DMS53 treated with DMSO at 0.1 percent for 48 hours (cell line): Measurements from ENCODE around the gene LCE2D.
A peak's percentile ranks its signal among the peaks of the same experiment; 100 is the strongest.
"Not testable (repeated sequence)": the region's sequence is repeated elsewhere in the genome, so short reads cannot be mapped to it uniquely, and the experiment has no call there.

Source experiments
- DNase-seq: peaks from one replicate; lab custom pipeline; 2025; ENCODE audit not compliant: unreplicated experiment; lab: John Stamatoyannopoulos, UW

LCE2D gene

GRCh38 chr1:152663098-152663497 lies at the start of gene LCE2D:
Gene LCE2D (plus strand): TSS chr1:152663380. CDS start chr1:152664106, 726 bp downstream.
- no peak for DNase-seq

- no peak for DNase-seq
These were observed 49.7 kb upstream of the LCE2D start, which contains the start of gene LCE3B for GRCh38 chr1:152613511-152613910. Gene LCE3B (plus strand): TSS chr1:152613811. CDS start chr1:152613811, 0 bp downstream.

GRCh38 chr1:152621993-152622392 lies 41.2 kb upstream of the LCE2D start:
- no peak for DNase-seq

GRCh38 chr1:152622803-152623202 lies 40.4 kb upstream of the LCE2D start, which contains the start of gene LCE3A:
Gene LCE3A (minus strand): TSS chr1:152623103. CDS start chr1:152623103, 0 bp downstream.
- DNase-seq: no peak

GRCh38 chr1:152623203-152623844 lies 39.9 kb upstream of the LCE2D start:
- DNase-seq: no peak

GRCh38 chr1:152626744-152627143 lies 36.4 kb upstream of the LCE2D start:
- DNase-seq: no peak

GRCh38 chr1:152630596-152630995 lies 32.6 kb upstream of the LCE2D start:
- no peak for DNase-seq

GRCh38 chr1:152640351-152640750 lies 22.8 kb upstream of the LCE2D start:
- no peak for DNase-seq

GRCh38 chr1:152643945-152644344 lies 19.2 kb upstream of the LCE2D start:
- no peak for DNase-seq

- no peak for DNase-seq
These were observed 18.0 kb upstream of the LCE2D start for GRCh38 chr1:152645146-152645545.

GRCh38 chr1:152646656-152647055 lies 16.5 kb upstream of the LCE2D start:
- DNase-seq: no peak

GRCh38 chr1:152654110-152654509 lies 9.1 kb upstream of the LCE2D start:
- DNase-seq: peak; percentile 28

- no peak for DNase-seq
These were observed 6.7 kb upstream of the LCE2D start for GRCh38 chr1:152656459-152656858.

GRCh38 chr1:152657677-152658076 lies 5.5 kb upstream of the LCE2D start:
- DNase-seq: no peak

GRCh38 chr1:152658649-152659048 lies 4.5 kb upstream of the LCE2D start:
- DNase-seq: no peak

- DNase-seq: not testable (repeated sequence)
These were observed 3.0 kb downstream of the LCE2D start for GRCh38 chr1:152666171-152666570.

GRCh38 chr1:152667648-152668047 lies 4.5 kb downstream of the LCE2D start:
- no peak for DNase-seq

GRCh38 chr1:152673016-152673415 lies 9.8 kb downstream of the LCE2D start:
- DNase-seq: no peak

- DNase-seq: not testable (repeated sequence)
These were observed 11.8 kb downstream of the LCE2D start, which contains the start of gene LCE2C for GRCh38 chr1:152674983-152675382. Gene LCE2C (plus strand): TSS chr1:152675279. CDS start chr1:152676016, 737 bp downstream.

- no peak for DNase-seq
These were observed 16.3 kb downstream of the LCE2D start for GRCh38 chr1:152679459-152679858.

- no peak for DNase-seq
These were observed 18.4 kb downstream of the LCE2D start for GRCh38 chr1:152681616-152682015.

- DNase-seq: no peak
These were observed 20.7 kb downstream of the LCE2D start for GRCh38 chr1:152683846-152684245.

GRCh38 chr1:152685823-152686222 lies 22.6 kb downstream of the LCE2D start, which contains the start of gene LCE2B:
Gene LCE2B (plus strand): TSS chr1:152686123. CDS start chr1:152686844, 721 bp downstream.
- not testable (repeated sequence) for DNase-seq
